ENCODE data around the gene GUK1.

GRCh38 chr1:228122921-228123441 is 17.1 kb upstream of the GUK1 start:
- TF ChIP-seq CTCF (IDR thresholded peaks at IDR 0.05), result no peak
- no peak for TF ChIP-seq EZH2 (IDR thresholded peaks at IDR 0.05; ENCODE audit: borderline replicate concordance, insufficient read depth, low read depth, low read length, poor library complexity, severe bottlenecking)

Data from B cell (primary cell).